CMK (cell line): ENCODE measurements around the gene UGDH.

Experiments
- DNase-seq: peaks from one replicate; pipeline ENCODE4 v3.0.0-alpha.2; 2010; ENCODE audit warnings: low read depth

Gene UGDH

GRCh38 chr4:39452860-39453587 is 74.2 kb downstream of the UGDH start:
- DNase-seq = no peak

GRCh38 chr4:39452153-39452859 is 74.9 kb downstream of the UGDH start:
- no peak for DNase-seq

GRCh38 chr4:39451423-39452023 is 75.7 kb downstream of the UGDH start:
- DNase-seq = no peak

GRCh38 chr4:39450618-39451017 is 76.6 kb downstream of the UGDH start:
- no peak for DNase-seq
